NCI-H2107 treated with DMSO at 0.1 percent for 48 hours (cell line): ENCODE data around the gene MINDY3.

Experiments used
- DNase-seq: peaks from one replicate; lab custom pipeline; 2025; ENCODE audit not compliant: unreplicated experiment; lab: John Stamatoyannopoulos, UW

MINDY3 gene

DNA sequence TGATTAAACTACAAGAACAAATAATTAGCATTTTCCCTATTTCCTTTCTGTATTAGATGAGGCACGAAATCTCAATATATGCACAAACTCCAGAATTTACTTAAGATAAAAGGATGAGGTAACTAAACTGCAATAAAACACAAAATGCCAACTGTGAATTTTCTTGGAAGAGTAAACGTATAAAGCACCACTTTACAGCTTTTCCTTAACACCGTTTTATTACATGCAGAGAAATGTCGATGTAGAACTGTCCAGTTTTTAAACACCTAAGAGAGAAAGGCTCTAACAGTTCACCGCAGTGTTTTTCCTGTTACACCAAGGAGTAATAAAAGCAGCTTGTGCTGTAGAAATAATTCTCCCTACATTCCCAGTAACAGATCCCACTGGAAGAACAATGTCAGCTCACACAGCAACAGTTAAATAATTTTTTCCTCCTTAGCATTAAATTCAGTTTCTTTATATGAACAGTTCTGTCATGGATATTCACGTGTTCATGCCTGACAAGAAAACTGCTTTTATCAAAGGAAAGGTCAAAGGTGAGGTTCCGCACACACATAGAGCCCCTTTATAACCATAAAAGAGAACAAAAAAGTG, 52.0 kb downstream of the MINDY3 start:
- DNase-seq: no peak

GRCh38 chr10:15805395-15806058, 54.8 kb downstream of the MINDY3 start:
- no peak for DNase-seq

DNA sequence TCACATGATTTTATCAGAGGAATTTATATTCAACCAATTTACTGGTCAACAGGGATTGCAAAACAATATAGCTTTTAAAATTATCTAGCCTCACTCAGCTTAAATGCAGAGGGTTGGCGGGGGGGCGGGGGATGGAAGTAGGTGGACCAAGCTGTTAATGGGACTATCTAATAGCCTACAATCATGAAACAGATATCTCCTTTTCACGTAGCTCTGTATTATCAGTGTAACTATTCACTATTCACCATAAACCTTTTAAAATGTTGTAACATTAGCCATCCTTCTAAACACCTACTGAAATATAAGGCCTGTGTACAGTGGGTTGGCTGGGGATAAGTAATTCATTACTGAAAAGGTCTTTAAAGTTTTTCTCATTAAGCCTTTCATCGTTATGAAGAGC, 56.2 kb downstream of the MINDY3 start:
- no peak for DNase-seq

DNA sequence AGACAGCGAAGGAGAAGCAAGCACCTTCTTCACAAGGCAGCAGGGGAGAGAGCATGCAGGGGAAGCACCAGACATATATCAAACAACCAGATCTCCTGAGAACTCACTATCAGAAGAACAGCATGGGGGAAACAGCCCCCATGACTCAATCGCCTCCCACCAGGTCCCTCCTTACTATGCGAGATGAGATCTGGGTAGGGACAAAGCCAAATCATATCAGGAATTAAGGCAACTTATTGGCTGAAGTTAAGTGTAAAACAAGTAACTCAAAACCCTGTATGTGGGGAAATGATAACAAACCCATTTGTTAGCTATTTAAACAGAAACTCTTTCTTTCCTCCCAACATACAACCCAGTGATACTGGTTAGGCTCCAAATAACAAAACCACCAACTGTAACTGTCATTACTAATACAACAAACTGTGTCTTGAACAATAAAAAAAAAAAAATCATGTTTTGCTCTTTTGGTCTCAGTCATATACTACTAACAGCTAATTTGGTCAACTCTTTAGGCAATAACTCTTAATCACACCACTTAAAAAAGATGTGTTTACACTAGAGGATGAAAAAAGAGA, 57.8 kb downstream of the MINDY3 start:
- no peak for DNase-seq

DNA sequence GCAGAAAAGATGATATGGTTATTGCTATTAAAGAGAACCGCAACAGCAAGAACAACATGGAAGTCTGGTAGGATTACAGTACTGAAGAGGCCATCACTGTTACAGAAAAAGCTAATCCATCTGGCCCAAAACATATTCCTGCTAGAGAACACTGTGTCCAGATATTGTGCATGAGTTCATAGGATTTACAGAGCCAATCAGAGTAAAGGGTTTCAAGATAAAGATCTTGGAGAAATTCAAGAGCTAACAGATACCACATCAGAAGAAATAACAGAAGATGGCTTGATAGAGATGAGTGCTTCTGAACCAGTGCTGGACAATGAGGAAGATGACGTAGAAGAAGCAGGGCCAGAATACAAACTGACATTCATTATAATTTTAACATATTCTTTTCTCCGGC, 58.7 kb downstream of the MINDY3 start:
- no peak for DNase-seq

GRCh38 chr10:15801147-15801546, 59.2 kb downstream of the MINDY3 start:
- no peak for DNase-seq

- DNase-seq: no peak
These were observed 63.0 kb downstream of the MINDY3 start for GRCh38 chr10:15797346-15797745.

DNA sequence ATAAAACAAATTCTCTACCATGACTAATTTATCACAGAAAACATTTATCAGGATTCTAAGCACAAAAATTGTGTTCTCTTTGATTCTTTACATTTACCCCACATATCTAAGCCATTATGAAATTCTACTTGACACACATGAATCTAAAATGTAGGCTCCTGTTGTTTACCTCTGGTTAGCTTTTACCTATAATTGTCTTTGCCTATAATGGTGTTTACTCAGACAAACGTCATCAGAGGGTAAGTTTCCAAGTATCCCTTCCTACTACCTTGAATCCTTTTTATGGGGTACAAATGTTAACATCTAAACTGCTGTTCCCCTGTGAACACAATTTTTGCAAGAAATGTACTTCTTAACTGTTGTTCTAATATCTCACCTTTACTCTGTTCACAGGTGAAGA, 63.5 kb downstream of the MINDY3 start:
- DNase-seq: no peak

DNA sequence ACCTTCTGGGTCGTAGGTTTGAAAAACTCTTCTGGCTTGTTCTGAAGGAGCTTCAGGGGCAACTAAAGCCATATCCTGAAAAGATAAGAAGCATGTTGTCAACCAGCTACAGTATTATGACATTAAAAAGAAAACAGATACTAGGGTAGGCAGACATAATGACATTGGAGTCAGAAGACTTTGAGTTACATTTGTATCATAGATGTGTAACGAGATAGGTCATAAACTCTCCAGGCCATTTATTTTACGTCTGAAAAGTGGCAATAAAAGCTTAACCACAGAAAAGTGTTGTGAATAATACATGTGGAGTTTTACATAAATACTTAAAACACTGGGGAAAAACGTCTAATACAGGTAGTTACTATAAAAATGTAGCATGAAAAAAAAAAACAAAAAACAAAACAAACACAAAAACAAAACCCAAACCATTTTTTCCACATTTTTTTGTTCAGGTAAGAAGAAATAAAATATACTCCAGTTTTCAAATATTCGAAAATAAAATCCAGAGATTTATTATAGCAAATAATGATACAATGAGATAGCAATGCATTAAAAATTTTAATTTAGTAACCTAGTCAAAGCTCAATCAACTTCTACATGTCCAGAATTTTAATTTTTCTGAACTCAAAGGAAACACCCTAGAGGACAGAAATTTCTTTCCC, 64.1 kb downstream of the MINDY3 start:
- no peak for DNase-seq

DNA sequence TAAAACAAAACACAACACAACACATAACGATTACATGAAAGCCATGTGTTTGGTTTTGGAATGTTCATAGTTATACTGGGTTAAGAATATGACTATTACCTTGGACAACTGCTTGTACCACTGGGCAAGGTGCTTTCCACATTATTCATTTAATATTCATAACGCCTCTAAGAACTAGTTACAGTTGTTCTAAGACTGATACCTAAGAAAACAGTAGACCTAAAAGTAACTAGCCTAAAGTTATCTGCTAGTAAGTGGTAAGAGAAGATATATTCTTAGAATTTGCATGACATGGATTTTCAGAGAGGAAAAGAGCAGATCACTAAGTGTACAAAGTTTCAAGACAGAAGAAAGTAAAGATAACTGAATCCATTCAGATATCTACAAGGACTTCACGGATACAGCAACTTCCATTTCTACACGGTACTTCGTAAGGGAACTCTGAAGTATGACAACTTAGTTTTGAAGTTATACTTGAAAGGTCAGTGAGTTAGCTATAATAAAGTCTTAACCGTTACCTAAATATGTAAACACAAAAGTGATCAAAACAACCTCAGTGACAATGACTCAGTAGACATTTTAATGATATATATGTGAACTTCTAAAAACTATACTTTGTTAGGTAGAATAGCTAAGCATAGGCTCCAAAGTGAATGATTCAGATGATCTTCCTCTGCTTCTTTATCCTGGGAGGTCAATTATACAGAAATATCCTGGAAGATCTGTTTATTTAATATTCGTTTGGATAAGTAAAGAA, 65.1 kb downstream of the MINDY3 start:
- no peak for DNase-seq

- DNase-seq: no peak
These were observed 65.7 kb downstream of the MINDY3 start for GRCh38 chr10:15794569-15794968.

DNA sequence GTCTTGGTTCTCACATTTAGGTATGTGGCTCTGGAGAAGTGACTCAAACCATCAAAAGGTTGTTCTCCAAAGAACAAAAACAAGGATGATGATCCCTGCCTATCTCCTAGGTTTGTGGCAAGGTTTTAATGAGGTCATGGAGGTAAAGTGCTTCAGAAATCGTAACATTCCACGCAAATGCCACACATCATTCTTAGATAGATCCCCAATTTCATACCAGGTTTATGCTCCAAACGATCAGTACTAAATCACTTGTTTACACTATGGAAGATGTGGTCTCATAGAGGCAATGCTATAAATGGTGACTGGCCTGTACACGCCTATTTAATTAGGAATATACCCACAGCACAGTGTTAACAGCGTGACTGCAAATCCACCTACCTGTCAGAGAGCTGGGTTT, 66.6 kb downstream of the MINDY3 start:
- DNase-seq: no peak

DNA sequence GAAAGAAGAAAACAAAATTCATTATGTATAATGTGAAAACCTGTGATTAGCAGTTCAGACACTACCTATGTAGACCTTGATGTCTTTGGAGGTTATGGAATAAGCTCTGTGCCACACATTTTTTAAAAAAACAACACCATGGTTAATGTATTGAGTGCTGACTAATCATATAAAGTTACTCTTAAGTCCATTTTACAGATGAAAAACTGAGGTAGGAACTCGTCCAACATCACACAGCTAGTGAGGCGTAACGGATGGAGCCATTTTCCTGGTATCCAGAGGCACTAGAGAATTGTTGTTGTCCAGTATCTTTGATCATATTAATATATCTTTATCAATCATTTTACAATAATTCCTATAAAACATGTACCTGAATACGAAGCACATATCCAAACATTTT, 67.5 kb downstream of the MINDY3 start:
- no peak for DNase-seq

GRCh38 chr10:15791816-15792524, 68.3 kb downstream of the MINDY3 start:
- DNase-seq: no peak

DNA sequence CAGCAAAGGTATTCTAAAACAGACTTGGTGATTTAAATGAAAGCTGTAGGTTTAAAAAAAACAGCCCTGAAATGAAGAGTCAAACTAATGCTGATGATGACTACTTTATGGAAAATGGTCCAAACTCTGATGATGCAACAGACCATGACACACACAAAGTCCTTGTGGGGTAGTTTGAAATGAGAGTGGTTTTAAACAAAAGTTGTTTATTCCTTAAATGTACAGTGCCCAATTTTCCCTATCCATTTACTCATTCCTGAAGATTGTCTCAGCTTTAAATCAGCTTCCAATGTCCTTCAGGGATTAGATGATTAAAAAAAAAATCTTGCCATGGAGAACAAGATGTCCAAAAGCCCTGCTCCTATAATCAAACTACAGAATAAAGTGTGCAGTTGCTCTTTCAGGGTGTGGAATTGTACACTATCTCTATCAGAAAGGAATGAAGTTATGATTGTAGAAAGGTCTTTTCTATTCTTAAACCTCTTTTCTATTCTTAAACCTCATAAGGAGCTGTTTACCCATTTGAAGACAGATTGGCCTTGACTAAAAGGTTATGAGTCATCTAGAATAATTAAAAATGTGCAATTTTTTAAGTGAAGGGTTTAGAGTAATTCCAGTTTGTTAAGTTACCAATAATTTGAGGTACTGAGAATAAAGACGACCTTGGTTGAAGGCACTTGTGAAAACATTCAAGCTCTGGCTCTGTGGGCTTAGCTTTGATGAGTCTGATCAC, 70.3 kb downstream of the MINDY3 start:
- DNase-seq: no peak

DNA sequence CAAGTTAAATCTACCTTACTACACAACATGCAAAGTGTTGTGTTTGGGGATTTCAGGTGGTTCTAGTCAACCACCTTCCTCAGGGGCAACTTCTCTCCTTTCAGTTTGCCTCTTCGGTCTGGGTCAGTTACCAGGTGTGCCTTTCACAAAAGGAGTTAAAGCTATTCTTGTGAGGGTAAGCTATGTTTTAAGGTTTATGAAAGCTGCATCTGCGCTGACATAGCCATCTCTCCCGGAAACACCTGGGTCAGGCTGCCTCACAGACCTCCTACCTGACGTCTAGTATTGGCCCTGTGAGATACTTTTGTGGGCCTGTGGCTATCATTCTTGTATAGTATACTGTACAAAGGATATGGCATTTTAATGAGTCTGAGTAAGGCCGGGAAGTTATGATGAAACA, 72.9 kb downstream of the MINDY3 start:
- DNase-seq: no peak

- DNase-seq: no peak
These were observed 75.5 kb downstream of the MINDY3 start for GRCh38 chr10:15784662-15785300.

DNA sequence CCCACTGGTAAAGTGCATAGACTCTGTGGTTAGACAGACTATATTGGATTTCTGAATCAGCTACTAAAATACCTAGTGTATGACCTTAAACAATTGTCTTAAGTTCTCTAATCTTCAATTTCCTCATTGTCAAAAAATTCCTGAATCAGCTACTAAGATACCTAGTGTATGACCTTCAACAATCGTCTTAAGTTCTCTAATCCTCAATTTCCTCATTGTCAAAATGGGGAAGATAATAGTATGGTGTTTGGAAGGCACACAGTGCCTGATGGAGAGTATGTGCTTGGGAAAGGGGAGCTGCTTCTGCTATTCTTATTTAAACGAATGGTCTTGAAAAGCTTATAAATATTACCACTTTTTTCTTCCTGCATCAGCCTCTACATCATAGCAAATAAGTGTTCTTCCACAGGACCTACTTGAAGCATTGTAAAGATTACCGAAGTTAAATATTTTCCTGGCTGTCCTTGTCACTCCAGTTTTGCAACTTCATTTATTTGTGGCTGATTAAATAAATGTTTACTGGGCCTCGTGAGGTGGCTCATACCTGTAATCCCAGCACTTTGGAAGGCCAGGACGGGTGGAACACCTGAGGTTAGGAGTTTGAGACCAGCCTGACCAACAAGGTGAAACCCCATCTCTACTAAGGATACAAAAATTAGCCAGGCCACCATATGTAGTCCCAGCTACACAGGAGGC, 76.2 kb downstream of the MINDY3 start:
- no peak for DNase-seq

GRCh38 chr10:15782851-15783250, 77.5 kb downstream of the MINDY3 start:
- no peak for DNase-seq
